Astrocyte (in vitro differentiated cells and primary cell): Measurements from ENCODE around the gene SRP72.

Experiments used
- EZH2 ChIP-seq: IDR thresholded peaks from 2 replicates; pipeline ENCODE4 v1.6.1; 2012; ENCODE audit warnings: mild to moderate bottlenecking, low read length, inconsistent platforms; ENCODE audit not compliant: insufficient read depth
- TF ChIP-seq, protein P1 (sequence below): IDR thresholded peaks from 2 replicates; pipeline ENCODE4 v1.5.1; 2011; ENCODE audit warnings: low read depth, mild to moderate bottlenecking, inconsistent platforms, low read length, moderate library complexity; ENCODE audit not compliant: insufficient read depth

DNA sequence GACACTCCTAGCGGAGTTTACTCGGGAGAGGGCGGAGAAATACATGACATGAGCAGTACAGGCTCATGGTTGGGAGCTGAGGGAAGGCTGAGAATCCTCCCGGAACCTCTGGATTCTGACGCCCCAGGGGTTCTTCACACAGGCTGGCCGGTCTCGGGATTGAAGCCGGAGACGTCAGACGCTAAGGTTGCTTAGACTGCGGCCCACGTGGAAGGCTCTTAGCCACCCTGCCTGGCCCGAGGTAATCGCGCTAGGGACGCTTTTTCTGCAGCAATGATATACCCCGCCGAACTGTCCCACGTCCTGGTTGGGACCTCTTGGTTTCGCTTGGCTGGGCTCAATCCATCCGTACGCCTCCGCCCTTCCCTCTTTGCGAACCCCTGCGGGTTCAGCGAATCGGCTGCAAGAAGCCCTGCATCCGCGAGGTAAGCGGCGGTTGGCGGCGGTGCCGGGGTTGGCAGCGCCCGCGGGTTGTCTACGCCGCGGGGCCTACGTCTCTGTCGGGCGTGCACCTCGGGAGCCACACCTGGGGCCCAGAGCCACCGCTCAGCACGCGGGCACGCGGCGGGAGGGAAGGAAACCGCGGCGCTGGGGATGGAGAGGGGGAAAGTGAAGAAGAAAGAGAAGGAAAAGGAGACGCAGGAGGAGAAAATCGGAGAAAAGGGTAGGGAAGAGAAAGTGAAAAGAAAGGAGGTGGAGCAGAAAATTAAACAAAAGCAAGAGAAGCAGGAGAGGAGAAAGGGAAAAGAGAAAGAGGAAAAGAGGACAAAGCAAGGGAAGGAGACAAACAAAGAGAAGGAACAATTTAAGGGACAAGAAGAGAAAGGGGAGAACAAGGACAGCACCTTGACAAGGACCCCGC, 38.1 kb downstream of the SRP72 start, which contains the start of gene ARL9:
- TF ChIP-seq, protein P1, sequence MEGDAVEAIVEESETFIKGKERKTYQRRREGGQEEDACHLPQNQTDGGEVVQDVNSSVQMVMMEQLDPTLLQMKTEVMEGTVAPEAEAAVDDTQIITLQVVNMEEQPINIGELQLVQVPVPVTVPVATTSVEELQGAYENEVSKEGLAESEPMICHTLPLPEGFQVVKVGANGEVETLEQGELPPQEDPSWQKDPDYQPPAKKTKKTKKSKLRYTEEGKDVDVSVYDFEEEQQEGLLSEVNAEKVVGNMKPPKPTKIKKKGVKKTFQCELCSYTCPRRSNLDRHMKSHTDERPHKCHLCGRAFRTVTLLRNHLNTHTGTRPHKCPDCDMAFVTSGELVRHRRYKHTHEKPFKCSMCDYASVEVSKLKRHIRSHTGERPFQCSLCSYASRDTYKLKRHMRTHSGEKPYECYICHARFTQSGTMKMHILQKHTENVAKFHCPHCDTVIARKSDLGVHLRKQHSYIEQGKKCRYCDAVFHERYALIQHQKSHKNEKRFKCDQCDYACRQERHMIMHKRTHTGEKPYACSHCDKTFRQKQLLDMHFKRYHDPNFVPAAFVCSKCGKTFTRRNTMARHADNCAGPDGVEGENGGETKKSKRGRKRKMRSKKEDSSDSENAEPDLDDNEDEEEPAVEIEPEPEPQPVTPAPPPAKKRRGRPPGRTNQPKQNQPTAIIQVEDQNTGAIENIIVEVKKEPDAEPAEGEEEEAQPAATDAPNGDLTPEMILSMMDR, result no peak
- TF ChIP-seq EZH2, result no peak
